Neuronal stem cell (in vitro differentiated cells): ENCODE data around the gene BAIAP2.

Source experiments
- DNase-seq: peaks from one replicate; pipeline ENCODE4 v3.0.0-alpha.2; 2013; ENCODE audit warnings: low spot score
- H2AFZ ChIP-seq: one replicate; pipeline ENCODE4 v1.6.1; 2013; ENCODE audit warnings: mild to moderate bottlenecking, low read length, inconsistent platforms
- H2AK5ac ChIP-seq: 2 replicates; pipeline ENCODE4 v1.6.1; 2013; ENCODE audit warnings: low read depth, mild to moderate bottlenecking, inconsistent platforms, low read length, moderate library complexity, mixed read lengths
- H2BK120ac ChIP-seq: 2 replicates; pipeline ENCODE4 v1.6.1; 2013; ENCODE audit warnings: low read depth, mild to moderate bottlenecking, inconsistent platforms, low read length, moderate library complexity, mixed read lengths
- H2BK12ac ChIP-seq: one replicate; pipeline ENCODE4 v1.6.1; 2013; ENCODE audit warnings: low read length, inconsistent platforms
- H2BK15ac ChIP-seq: 2 replicates; pipeline ENCODE4 v1.6.1; 2013; ENCODE audit warnings: mild to moderate bottlenecking, low read length, inconsistent platforms, mixed read lengths
- H2BK5ac ChIP-seq: one replicate; pipeline ENCODE4 v1.6.1; 2013; ENCODE audit warnings: inconsistent platforms, mild to moderate bottlenecking, low read length, moderate library complexity
- H3K14ac ChIP-seq: one replicate; pipeline ENCODE4 v1.6.1; 2013; ENCODE audit warnings: low read length, inconsistent platforms
- H3K18ac ChIP-seq: 2 replicates; pipeline ENCODE4 v1.6.1; 2013; ENCODE audit warnings: low read length, inconsistent platforms
- H3K23ac ChIP-seq: 2 replicates; pipeline ENCODE4 v1.6.1; 2013; ENCODE audit warnings: low read depth, mild to moderate bottlenecking, mixed read lengths, low read length, inconsistent platforms; ENCODE audit not compliant: poor library complexity
- H3K27ac ChIP-seq: replicated peaks from 3 replicates; pipeline ENCODE4 v1.5.1; 2013; ENCODE audit warnings: low read length, inconsistent platforms
- H3K27me3 ChIP-seq, 3 experiments: 2 replicates each; pipeline ENCODE4 v1.6.1; 2013; ENCODE audit warnings: low read length in 3 of 3, mild to moderate bottlenecking in 2 of 3, inconsistent platforms in 1 of 3, low read depth in 1 of 3, mixed read lengths in 1 of 3, moderate library complexity in 1 of 3; ENCODE audit not compliant: control insufficient read depth in 3 of 3, insufficient read depth in 3 of 3
- H3K36me3 ChIP-seq, 2 donors: replicated peaks in 1 of 2; 2 replicates each; pipeline ENCODE4 v1.6.1; 2013; ENCODE audit warnings: low read length in 2 of 2; ENCODE audit not compliant: control insufficient read depth in 2 of 2, insufficient read depth in 2 of 2
- H3K4ac ChIP-seq: 2 replicates; pipeline ENCODE4 v1.6.1; 2013; ENCODE audit warnings: inconsistent platforms, mild to moderate bottlenecking, low read length, moderate library complexity
- H3K4me1 ChIP-seq, 2 donors: 1 replicate in 1 of 2; 2 replicates in 1 of 2; pipeline ENCODE4 v1.6.1; 2013; ENCODE audit warnings: low read length in 2 of 2, low read depth in 1 of 2; ENCODE audit not compliant: control insufficient read depth in 2 of 2, insufficient read depth in 1 of 2
- H3K4me2 ChIP-seq: one replicate; pipeline ENCODE4 v1.6.1; 2013; ENCODE audit warnings: mild to moderate bottlenecking, low read length, inconsistent platforms; ENCODE audit not compliant: insufficient read depth, poor library complexity, severe bottlenecking
- H3K4me3 ChIP-seq, 2 donors: 2 replicates each; pipeline ENCODE4 v1.5.1; 2013; ENCODE audit warnings: low read length in 2 of 2, mild to moderate bottlenecking in 2 of 2, inconsistent platforms in 1 of 2, moderate library complexity in 1 of 2
- H3K79me1 ChIP-seq: one replicate; pipeline ENCODE4 v1.6.1; 2013; ENCODE audit warnings: low read depth, mild to moderate bottlenecking, inconsistent platforms, low read length, moderate library complexity
- H3K9ac ChIP-seq: one replicate; pipeline ENCODE4 v1.6.1; 2013; ENCODE audit warnings: mild to moderate bottlenecking, low read depth, low read length, inconsistent platforms; ENCODE audit not compliant: poor library complexity
- H3K9me3 ChIP-seq, 2 donors: replicated peaks in 1 of 2; 2 replicates each; pipeline versions ENCODE3 to v1.6.1; 2013; ENCODE audit warnings: low read length in 2 of 2, mild to moderate bottlenecking in 2 of 2, inconsistent platforms in 1 of 2, low read depth in 1 of 2, mixed read lengths in 1 of 2, moderate library complexity in 1 of 2; ENCODE audit not compliant: control insufficient read depth in 2 of 2, insufficient read depth in 1 of 2
- H4K8ac ChIP-seq: one replicate; pipeline ENCODE4 v1.6.1; 2013; ENCODE audit warnings: low read depth, mild to moderate bottlenecking, inconsistent platforms, low read length, moderate library complexity
- H4K91ac ChIP-seq: one replicate; pipeline ENCODE4 v1.6.1; 2013; ENCODE audit warnings: low read length, low read depth, mild to moderate bottlenecking, inconsistent platforms; ENCODE audit not compliant: poor library complexity
- WGBS, 2 donors: extraction: QIAGEN DNeasy Blood & Tissue Kit; methylation state at CpG; one replicate each; pipeline ENCODE4 v1.1.7; 2013; ENCODE audit warnings: missing lambda C conversion rate in 2 of 2, mixed read lengths in 1 of 2; ENCODE audit not compliant: insufficient read length in 2 of 2, insufficient replicate concordance in 1 of 2; ENCODE audit errors: extremely low coverage in 2 of 2; 5-methylcytosine and 5-hydroxymethylcytosine counted together

BAIAP2 gene

DNA sequence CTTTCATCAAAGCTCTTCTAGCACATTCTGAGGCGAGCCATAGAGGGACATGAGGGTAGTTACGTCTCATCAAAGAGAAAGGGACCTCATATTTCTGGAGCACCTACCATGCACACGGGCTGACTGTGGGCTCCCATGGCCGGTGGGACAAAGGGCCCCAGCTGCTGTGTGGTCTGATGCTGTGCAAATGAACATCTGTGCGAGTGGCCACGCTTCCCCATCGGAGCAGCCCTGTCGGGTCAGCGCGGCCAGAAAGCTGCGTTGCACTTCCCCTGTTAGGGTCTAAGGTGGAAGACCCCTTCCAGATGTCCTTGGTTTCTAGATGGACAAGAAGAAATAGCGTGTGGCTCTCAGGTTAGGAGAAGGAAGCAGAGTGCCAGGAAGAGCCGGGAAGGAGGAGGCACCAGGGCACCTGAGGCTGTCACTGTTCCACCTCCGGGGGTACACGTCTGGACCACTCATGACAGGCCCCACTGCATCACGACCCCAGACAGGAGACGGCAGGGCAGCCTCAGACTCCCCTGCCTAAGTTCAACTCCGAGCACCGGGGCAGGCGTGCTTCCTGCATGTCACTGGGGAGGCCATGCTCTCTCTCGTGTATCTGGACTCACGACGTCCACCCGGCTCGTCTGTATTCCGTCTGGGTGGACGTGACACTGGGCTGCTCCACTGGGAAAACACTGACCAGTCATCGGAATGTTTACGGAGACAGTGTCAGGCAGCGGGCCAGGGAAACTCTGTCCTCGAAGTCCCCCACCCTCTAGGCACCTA lies 8.5 kb upstream of the BAIAP2 start:
- Histone ChIP-seq H3K4me2 (no peak overlapping the region), H3K9ac (no peak overlapping the region), H2BK12ac (peak overlapping the region; percentile 1), H4K8ac (no peak overlapping the region), H3K36me3 (peaks cover 2 to 5% of the 10 kb centered on the region in 2 donors), H3K14ac (no peak overlapping the region), H3K4ac (no peak overlapping the region), H3K9me3 (no peaks in the 10 kb centered on the region), H4K91ac (no peak overlapping the region), H3K18ac (peak overlapping the region; percentile 60), H3K23ac (peak overlapping the region; percentile 75), H2BK5ac (no peak overlapping the region), H2AFZ (no peak overlapping the region), H3K4me1 (peaks cover 14 to 17% of the 10 kb centered on the region in 2 donors), H2BK15ac (peak overlapping the region; percentile 69), H3K27ac (no peak overlapping the region), H3K4me3 (no peak overlapping the region), H3K79me1 (no peaks in the 10 kb centered on the region), H2AK5ac (peak overlapping the region; percentile 71), H3K27me3 (no peaks in the 10 kb centered on the region), H2BK120ac (no peak overlapping the region)
- DNase-seq = no peak
- no CpG with 5 or more reads among the region's 31 CpGs for WGBS, 2 donors

DNA sequence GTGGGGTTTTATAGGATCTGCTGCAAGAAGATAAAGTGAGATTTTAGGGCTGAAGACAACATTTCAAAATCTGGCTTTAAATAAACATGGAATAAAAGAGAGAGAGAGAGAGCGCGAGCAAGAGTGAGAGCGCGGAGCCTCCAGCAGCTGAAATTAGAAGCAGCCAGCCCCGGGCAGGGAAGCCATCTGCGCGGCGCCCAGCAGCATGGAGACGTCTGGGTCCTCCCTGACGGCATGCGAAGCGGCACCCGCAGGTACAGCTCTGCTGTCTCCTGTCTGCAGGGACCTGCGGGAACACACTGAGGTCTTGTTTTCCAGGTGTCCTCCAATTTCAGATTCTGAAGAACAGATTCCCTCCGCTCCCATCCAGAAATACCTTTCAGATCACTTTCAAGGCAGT lies 7.9 kb upstream of the BAIAP2 start:
- H2AFZ ChIP-seq = no peak overlapping the region
- no peak overlapping the region for H3K14ac ChIP-seq
- H3K4ac ChIP-seq = no peak overlapping the region
- H2BK5ac ChIP-seq = no peak overlapping the region
- H3K79me1 ChIP-seq = peaks cover under 1% of the 10 kb centered on the region
- no peaks in the 10 kb centered on the region for H3K9me3 ChIP-seq
- no peak for DNase-seq
- peaks cover 14 to 17% of the 10 kb centered on the region in 2 donors for H3K4me1 ChIP-seq
- no peak overlapping the region for H2BK120ac ChIP-seq
- H2BK15ac ChIP-seq = no peak overlapping the region
- H3K36me3 ChIP-seq = peaks cover 5% of the 10 kb centered on the region in 2 donors
- H3K4me3 ChIP-seq = no peak overlapping the region
- H3K18ac ChIP-seq = no peak overlapping the region
- no peak overlapping the region for H2BK12ac ChIP-seq
- no peak overlapping the region for H3K4me2 ChIP-seq
- WGBS, 2 donors = no CpG with 5 or more reads among the region's 15 CpGs
- no peak overlapping the region for H4K8ac ChIP-seq
- H3K23ac ChIP-seq = no peak overlapping the region
- peak overlapping the region; percentile 71 for H2AK5ac ChIP-seq
- no peak overlapping the region for H3K27ac ChIP-seq
- H3K27me3 ChIP-seq = no peaks in the 10 kb centered on the region
- no peak overlapping the region for H3K9ac ChIP-seq
- H4K91ac ChIP-seq = no peak overlapping the region

DNA sequence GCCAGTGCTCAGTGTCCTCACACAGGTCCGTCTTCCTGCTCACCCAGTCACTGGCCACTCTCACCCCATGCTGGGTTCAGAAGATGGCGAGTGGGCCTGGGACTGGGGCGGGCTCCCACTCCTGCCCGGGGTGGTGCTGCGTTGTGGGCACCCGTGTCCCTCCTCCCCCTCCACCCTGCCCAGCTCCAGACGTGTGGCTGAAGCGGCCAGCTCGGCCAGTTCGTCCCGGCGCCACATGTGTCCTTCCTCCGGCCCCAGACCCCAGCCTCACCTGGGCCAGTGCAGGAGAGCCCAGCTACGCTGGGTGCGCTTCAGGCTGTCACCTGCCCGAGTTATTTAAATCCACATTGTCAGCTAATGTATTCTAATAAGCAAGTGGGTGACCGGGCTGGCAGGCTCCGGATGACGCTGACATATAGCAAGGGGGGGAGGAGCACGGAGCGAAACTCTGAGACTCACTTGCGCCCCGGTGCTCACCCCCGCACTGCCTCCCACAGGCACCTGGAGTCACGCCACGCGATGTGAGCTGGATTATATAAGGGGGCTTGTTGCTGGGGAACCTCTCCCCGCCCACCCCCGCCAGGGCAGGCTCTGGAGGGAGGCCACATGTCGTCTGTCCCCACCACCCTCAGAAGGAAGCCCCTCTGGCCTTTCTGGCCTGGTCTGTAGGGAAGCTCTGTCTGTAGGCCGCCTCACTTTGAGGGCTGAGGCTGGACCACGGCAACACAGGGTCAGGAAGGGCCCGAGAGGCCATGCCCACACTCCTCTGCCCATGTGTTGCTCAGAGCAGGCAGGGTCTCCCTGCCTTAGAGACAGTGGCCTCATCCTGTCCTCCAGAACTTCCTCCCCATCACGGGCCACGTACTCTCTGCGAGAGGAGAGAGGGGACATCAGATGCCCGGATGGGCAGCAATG lies 7.1 kb upstream of the BAIAP2 start:
- no peak overlapping the region for H3K4me3 ChIP-seq
- H3K9ac ChIP-seq = peak overlapping the region; percentile 63
- peaks cover 14 to 17% of the 10 kb centered on the region in 2 donors for H3K4me1 ChIP-seq

DNA sequence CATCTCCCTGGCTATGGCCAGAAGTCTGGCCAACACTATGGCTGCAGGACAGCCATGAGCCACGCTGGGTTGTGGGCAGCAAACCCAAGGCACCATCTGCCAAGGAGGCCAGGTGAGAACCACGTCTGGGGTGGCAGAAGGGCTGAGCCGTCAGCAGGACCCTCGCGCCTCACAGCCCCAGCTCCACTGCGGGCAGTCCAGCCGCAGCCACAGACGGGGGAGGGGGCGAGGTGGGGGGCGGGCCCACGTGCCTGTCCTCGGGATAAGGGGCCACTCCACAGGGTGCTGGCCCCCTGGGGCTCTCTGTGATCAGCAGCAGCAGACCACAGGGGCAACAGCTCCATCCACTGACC lies 6.5 kb upstream of the BAIAP2 start:
- Histone ChIP-seq H2BK120ac (no peak overlapping the region), H3K79me1 (peaks cover 3% of the 10 kb centered on the region), H4K8ac (no peak overlapping the region), H3K18ac (peak overlapping the region; percentile 85), H3K4me2 (no peak overlapping the region), H2AK5ac (peak overlapping the region; percentile 98), H2BK5ac (peak overlapping the region; percentile 19), H3K4ac (peak overlapping the region; percentile 78), H3K4me1 (peaks cover 15 to 16% of the 10 kb centered on the region in 2 donors), H3K27me3 (no peaks in the 10 kb centered on the region), H3K36me3 (peaks cover 15 to 16% of the 10 kb centered on the region in 2 donors), H3K9ac (peak overlapping the region; percentile 63), H3K23ac (peak overlapping the region; percentile 73), H3K14ac (no peak overlapping the region), H2BK15ac (peak overlapping the region; percentile 83), H3K4me3 (no peak overlapping the region), H3K27ac (no peak overlapping the region), H4K91ac (peak overlapping the region; percentile 56), H2AFZ (no peak overlapping the region), H3K9me3 (no peaks in the 10 kb centered on the region), H2BK12ac (peak overlapping the region; percentile 97)
- WGBS, 2 donors = no CpG with 5 or more reads among the region's 12 CpGs
- DNase-seq = no peak

More for the DNA sequence above, 7.1 kb upstream of the BAIAP2 start:
- Histone ChIP-seq H3K9me3 (no peaks in the 10 kb centered on the region), H2BK15ac (peak overlapping the region; percentile 88), H2BK120ac (no peak overlapping the region), H4K8ac (peak overlapping the region; percentile 29), H3K79me1 (peaks cover 3% of the 10 kb centered on the region), H2AK5ac (peak overlapping the region; percentile 98), H2BK12ac (peak overlapping the region; percentile 97), H4K91ac (peak overlapping the region; percentile 56), H3K27me3 (no peaks in the 10 kb centered on the region), H3K14ac (peak overlapping the region; percentile 96), H2AFZ (no peak overlapping the region), H3K36me3 (peaks cover 12 to 13% of the 10 kb centered on the region in 2 donors), H3K4me2 (no peak overlapping the region), H3K18ac (peak overlapping the region; percentile 85), H3K23ac (peak overlapping the region; percentile 73), H3K27ac (no peak overlapping the region), H2BK5ac (peak overlapping the region; percentile 19), H3K4ac (peak overlapping the region; percentile 98)
- WGBS, 2 donors = no CpG with 5 or more reads among the region's 37 CpGs
- DNase-seq = no peak
